ENCODE measurements around the gene C1orf198. TPM values are rescaled to one million over a fixed set of nuclear protein-coding genes. Genes with fewer than 3 reads are reported as not detected.

Gene C1orf198
- total RNA-seq (ENCODE audit: unreplicated experiment): 22.2 TPM
- long read RNA-seq, partial matches to known transcripts: 0 of 4 reads
- long read RNA-seq, other reads (novel, unspliced or antisense): 1 of 4 reads

- Mint-ChIP-seq H3K9me3 (ENCODE audit: unreplicated experiment) (no peaks in the 10 kb centered on the region), H3K4me1 (ENCODE audit: unreplicated experiment) (peaks cover 25% of the 10 kb centered on the region), H3K27ac (ENCODE audit: unreplicated experiment) (no peak within 1 kb of the TSS), H3K27me3 (ENCODE audit: unreplicated experiment) (peaks cover 9% of the 10 kb centered on the region), H3K36me3 (ENCODE audit: low read depth, unreplicated experiment) (no peaks in the 10 kb centered on the region), H3K4me3 (ENCODE audit: unreplicated experiment) (peak within 1 kb of the TSS; percentile 92)
- peak; percentile 89 for DNase-seq (ENCODE audit: low spot score)
- TF ChIP-seq CTCF (IDR thresholded peaks at IDR 0.05; ENCODE audit: unreplicated experiment): no peak
These were observed at the start of gene C1orf198 for GRCh38 chr1:230867903-230868735. Gene C1orf198, minus strand, starts transcription at chr1:230868521. Its CDS starts 9 bp downstream, at chr1:230868512.

GRCh38 chr1:230917284-230918135 lies 49.2 kb upstream of the C1orf198 start:
- peak; percentile 84 for TF ChIP-seq CTCF (IDR thresholded peaks at IDR 0.05; ENCODE audit: unreplicated experiment)
- Mint-ChIP-seq H3K27ac (ENCODE audit: unreplicated experiment) (no peak overlapping the region), H3K9me3 (ENCODE audit: unreplicated experiment) (no peaks in the 10 kb centered on the region), H3K36me3 (ENCODE audit: low read depth, unreplicated experiment) (peaks cover 39% of the 10 kb centered on the region), H3K4me3 (ENCODE audit: unreplicated experiment) (no peak overlapping the region), H3K4me1 (ENCODE audit: unreplicated experiment) (peaks cover 10% of the 10 kb centered on the region), H3K27me3 (ENCODE audit: unreplicated experiment) (peaks cover 5% of the 10 kb centered on the region)
- DNase-seq (ENCODE audit: low spot score): peak; percentile 77

- H3K4me1 Mint-ChIP-seq (ENCODE audit: unreplicated experiment): peaks cover 7% of the 10 kb centered on the region
- peaks cover 2% of the 10 kb centered on the region for H3K27me3 Mint-ChIP-seq (ENCODE audit: unreplicated experiment)
- no peak overlapping the region for H3K27ac Mint-ChIP-seq (ENCODE audit: unreplicated experiment)
- H3K9me3 Mint-ChIP-seq (ENCODE audit: unreplicated experiment): no peaks in the 10 kb centered on the region
- H3K4me3 Mint-ChIP-seq (ENCODE audit: unreplicated experiment): no peak overlapping the region
- DNase-seq (ENCODE audit: low spot score): no peak
- H3K36me3 Mint-ChIP-seq (ENCODE audit: low read depth, unreplicated experiment): peaks cover 31% of the 10 kb centered on the region
- no peak for TF ChIP-seq CTCF (IDR thresholded peaks at IDR 0.05; ENCODE audit: unreplicated experiment)
These were observed 48.4 kb upstream of the C1orf198 start for GRCh38 chr1:230916587-230917283.

- Mint-ChIP-seq H3K27me3 (ENCODE audit: unreplicated experiment) (peaks cover 5% of the 10 kb centered on the region), H3K36me3 (ENCODE audit: low read depth, unreplicated experiment) (peaks cover 35% of the 10 kb centered on the region), H3K9me3 (ENCODE audit: unreplicated experiment) (no peaks in the 10 kb centered on the region), H3K4me3 (ENCODE audit: unreplicated experiment) (no peak overlapping the region), H3K4me1 (ENCODE audit: unreplicated experiment) (peaks cover 2% of the 10 kb centered on the region), H3K27ac (ENCODE audit: unreplicated experiment) (no peak overlapping the region)
- DNase-seq (ENCODE audit: low spot score): no peak
- TF ChIP-seq CTCF (IDR thresholded peaks at IDR 0.05; ENCODE audit: unreplicated experiment): no peak
These were observed 46.8 kb upstream of the C1orf198 start for GRCh38 chr1:230915078-230915477.
